ENCODE results near the gene RGS6.
"Not testable (repeated sequence)": the region's sequence is repeated elsewhere in the genome, so short reads cannot be mapped to it uniquely, and the experiment has no call there.

The RGS6 gene

DNA sequence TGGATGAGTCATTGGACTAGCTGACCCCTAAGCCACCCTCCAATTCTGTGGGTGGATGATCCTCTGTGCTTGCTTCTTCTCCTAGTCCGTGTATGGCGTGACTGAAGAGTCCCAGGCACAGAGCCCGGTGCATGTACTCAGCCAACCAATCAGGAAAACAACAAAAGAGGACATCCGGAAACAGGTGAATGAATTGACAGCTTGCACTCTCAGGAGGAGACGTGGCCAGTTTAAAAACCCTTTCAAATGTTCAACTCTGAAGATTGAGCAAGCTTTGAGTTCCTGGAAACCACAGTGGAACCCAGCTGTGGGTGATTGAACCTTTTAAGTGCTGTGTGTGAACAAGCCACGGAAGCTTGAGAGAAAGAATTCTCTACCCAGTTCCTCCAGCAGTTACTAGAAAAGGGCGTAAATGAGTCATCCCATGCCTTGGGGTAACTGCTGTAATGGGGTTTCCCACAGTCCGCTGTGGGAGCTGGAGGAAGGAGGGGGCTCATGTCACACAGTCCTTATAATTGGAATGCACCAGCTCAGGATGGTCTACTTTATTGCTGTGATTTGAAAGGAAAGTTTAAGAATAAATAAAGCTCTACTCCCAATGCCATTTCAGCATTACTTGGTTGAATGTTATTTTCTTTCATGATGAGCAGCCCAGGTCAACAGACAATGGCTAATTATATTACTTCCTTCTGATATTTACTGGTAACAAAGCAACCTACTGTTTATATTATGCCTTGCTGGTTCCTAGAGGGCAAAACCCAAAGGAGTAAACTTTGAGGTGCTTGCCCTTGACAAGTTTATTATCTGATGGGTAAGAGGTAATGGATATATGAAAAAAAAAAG, 544.6 kb downstream of the RGS6 start:
- Histone ChIP-seq H3K36me3 (ENCODE audit: control insufficient read depth in 4 of 4, insufficient read depth in 4 of 4, low read length in 3 of 4) (no peaks in the 10 kb centered on the region), H3K27me3 (replicated peaks in 2 of 5; ENCODE audit: control insufficient read depth in 4 of 5, insufficient read depth in 5 of 5, low read length in 4 of 5) (peaks cover 0 to 2% (median 0%) of the 10 kb centered on the region in 5 experiments), H3K27ac (ENCODE audit: insufficient read depth in 1 of 2, low read depth in 1 of 2, low read length in 2 of 2, poor library complexity in 1 of 2, severe bottlenecking in 2 of 2) (no peak overlapping the region), H3K9me3 (ENCODE audit: control extremely low read depth in 1 of 5, control insufficient read depth in 4 of 5, insufficient read depth in 2 of 5, low read depth in 1 of 5, low read length in 4 of 5) (no peaks in the 10 kb centered on the region), H3K4me3 (ENCODE audit: control insufficient read depth in 1 of 7, extremely low read depth in 1 of 7, insufficient read depth in 4 of 7, low read depth in 2 of 7, low read length in 6 of 7) (peak overlapping the region in 2 of 7 experiments; percentile 5 to 45), H3K4me1 (ENCODE audit: control extremely low read depth in 1 of 4, control insufficient read depth in 4 of 4, insufficient read depth in 4 of 4, low read length in 3 of 4) (peaks cover 12 to 57% (median 43%) of the 10 kb centered on the region in 4 experiments)
- ChIA-PET POLR2A (no interaction called here), CTCF (interaction anchor here (1.6 to 1.7 kb wide), 2 partner anchors 33 to 36 kb away, joined by 3 to 8 read pairs; no protein-coding TSS in a partner anchor)
- DNase-seq: peak; percentile 67 to 94 (median 94)
- WGBS (ENCODE audit: insufficient coverage): 0% methylated on average over 6 of the region's 8 CpGs

DNA sequence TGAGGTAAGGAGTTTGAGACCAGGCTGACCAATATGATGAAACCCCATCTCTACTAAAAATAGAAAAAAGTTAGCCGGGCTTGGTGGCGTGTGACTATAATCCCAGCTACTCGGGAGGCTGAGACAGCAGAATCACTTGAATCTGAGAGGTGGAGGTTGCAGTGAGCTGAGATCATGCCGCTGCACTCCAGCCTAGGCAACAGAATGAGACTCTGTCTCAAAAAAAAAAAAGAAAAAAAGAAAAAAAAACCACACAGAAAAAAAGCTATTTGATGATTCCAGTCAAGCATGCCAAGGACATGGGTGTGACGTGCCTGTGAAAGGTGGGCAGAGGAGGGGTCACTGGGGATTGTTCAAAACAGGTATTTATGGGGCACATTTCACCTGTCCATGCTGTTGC, 545.3 kb downstream of the RGS6 start:
- CTCF ChIA-PET: interaction anchor here (1.6 to 1.7 kb wide), 2 partner anchors 33 to 37 kb away, joined by 3 to 8 read pairs; no protein-coding TSS in a partner anchor
- H3K4me3 ChIP-seq (ENCODE audit: control insufficient read depth in 1 of 7, extremely low read depth in 1 of 7, insufficient read depth in 4 of 7, low read depth in 2 of 7, low read length in 6 of 7); DNase-seq; H3K9me3 ChIP-seq (ENCODE audit: control extremely low read depth in 1 of 5, control insufficient read depth in 4 of 5, insufficient read depth in 2 of 5, low read depth in 1 of 5, low read length in 4 of 5); POLR2A ChIA-PET; H3K36me3 ChIP-seq (ENCODE audit: control insufficient read depth in 4 of 4, insufficient read depth in 4 of 4, low read length in 3 of 4); H3K27me3 ChIP-seq (replicated peaks in 2 of 5; ENCODE audit: control insufficient read depth in 4 of 5, insufficient read depth in 5 of 5, low read length in 4 of 5); H3K27ac ChIP-seq (ENCODE audit: insufficient read depth in 1 of 2, low read depth in 1 of 2, low read length in 2 of 2, poor library complexity in 1 of 2, severe bottlenecking in 2 of 2): not testable (repeated sequence)
- 88% methylated on average over 3 of the region's 5 CpGs for WGBS (ENCODE audit: insufficient coverage)
- H3K4me1 ChIP-seq (ENCODE audit: control extremely low read depth in 1 of 4, control insufficient read depth in 4 of 4, insufficient read depth in 4 of 4, low read length in 3 of 4): peaks cover 12 to 57% (median 43%) of the 10 kb centered on the region in 4 experiments

DNA sequence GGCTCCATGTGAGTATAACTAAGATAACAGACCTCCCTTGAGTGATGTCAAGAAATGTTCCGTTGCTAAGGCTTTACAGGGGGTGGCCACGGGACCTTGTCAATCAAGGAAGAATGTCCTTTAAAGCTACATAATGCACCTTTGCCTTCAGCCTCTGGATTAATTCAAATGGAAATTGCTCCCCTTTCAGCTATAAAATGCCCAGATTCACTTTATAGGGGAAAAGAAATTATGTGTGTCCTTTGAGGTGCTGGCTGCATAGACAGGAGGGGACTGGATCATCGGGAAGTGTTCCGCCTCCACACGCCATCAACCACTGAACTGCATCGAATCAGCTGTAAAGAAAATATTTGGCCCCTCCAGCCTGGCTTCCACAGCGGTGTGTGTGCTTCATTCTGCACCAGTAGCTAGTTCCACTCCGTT, 546.3 kb downstream of the RGS6 start:
- no peaks in the 10 kb centered on the region for H3K36me3 ChIP-seq (ENCODE audit: control insufficient read depth in 4 of 4, insufficient read depth in 4 of 4, low read length in 3 of 4)
- peaks cover 12 to 57% (median 43%) of the 10 kb centered on the region in 4 experiments for H3K4me1 ChIP-seq (ENCODE audit: control extremely low read depth in 1 of 4, control insufficient read depth in 4 of 4, insufficient read depth in 4 of 4, low read length in 3 of 4)
- POLR2A ChIA-PET: no interaction called here
- H3K27me3 ChIP-seq (replicated peaks in 2 of 5; ENCODE audit: control insufficient read depth in 4 of 5, insufficient read depth in 5 of 5, low read length in 4 of 5): peaks cover 0 to 2% (median 0%) of the 10 kb centered on the region in 5 experiments
- no peak overlapping the region for H3K27ac ChIP-seq (ENCODE audit: insufficient read depth in 1 of 2, low read depth in 1 of 2, low read length in 2 of 2, poor library complexity in 1 of 2, severe bottlenecking in 2 of 2)
- peaks cover 0 to 5% (median 0%) of the 10 kb centered on the region in 5 experiments for H3K9me3 ChIP-seq (ENCODE audit: control extremely low read depth in 1 of 5, control insufficient read depth in 4 of 5, insufficient read depth in 2 of 5, low read depth in 1 of 5, low read length in 4 of 5)
- peak in 1 of 3 donors; percentile 23 for DNase-seq
- WGBS (ENCODE audit: insufficient coverage): 96% methylated on average over 8 of the region's 8 CpGs
- no peak overlapping the region for H3K4me3 ChIP-seq (ENCODE audit: control insufficient read depth in 1 of 7, extremely low read depth in 1 of 7, insufficient read depth in 4 of 7, low read depth in 2 of 7, low read length in 6 of 7)
- CTCF ChIA-PET: interaction anchor here (1.2 to 1.7 kb wide), 3 partner anchors 32 to 38 kb away, joined by 3 to 8 read pairs (median 3); no protein-coding TSS in a partner anchor

DNA sequence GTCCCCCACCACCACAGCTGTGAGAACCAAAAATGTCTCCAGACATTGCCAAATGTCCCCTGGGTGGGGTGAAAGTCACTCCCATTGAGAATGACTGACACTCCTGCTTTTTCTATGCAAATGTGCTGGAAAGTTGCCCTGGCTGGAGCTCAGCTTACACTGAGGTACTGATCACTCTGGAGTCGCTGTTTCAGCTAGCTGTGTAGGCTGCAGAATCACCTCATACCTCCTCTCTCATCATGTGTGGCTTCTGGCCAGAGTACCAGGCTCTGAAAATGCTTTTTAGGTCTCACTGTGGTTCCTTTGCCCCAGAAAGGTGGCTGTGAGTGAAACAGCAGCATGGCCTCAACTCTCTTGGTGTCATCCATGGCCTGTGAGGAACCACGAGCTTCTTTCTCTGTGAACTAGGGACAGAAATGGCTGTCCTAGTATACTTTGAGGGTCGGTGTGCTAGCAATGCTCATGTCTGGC, 547.3 kb downstream of the RGS6 start:
- peaks cover 12 to 57% (median 43%) of the 10 kb centered on the region in 4 experiments for H3K4me1 ChIP-seq (ENCODE audit: control extremely low read depth in 1 of 4, control insufficient read depth in 4 of 4, insufficient read depth in 4 of 4, low read length in 3 of 4)

DNA sequence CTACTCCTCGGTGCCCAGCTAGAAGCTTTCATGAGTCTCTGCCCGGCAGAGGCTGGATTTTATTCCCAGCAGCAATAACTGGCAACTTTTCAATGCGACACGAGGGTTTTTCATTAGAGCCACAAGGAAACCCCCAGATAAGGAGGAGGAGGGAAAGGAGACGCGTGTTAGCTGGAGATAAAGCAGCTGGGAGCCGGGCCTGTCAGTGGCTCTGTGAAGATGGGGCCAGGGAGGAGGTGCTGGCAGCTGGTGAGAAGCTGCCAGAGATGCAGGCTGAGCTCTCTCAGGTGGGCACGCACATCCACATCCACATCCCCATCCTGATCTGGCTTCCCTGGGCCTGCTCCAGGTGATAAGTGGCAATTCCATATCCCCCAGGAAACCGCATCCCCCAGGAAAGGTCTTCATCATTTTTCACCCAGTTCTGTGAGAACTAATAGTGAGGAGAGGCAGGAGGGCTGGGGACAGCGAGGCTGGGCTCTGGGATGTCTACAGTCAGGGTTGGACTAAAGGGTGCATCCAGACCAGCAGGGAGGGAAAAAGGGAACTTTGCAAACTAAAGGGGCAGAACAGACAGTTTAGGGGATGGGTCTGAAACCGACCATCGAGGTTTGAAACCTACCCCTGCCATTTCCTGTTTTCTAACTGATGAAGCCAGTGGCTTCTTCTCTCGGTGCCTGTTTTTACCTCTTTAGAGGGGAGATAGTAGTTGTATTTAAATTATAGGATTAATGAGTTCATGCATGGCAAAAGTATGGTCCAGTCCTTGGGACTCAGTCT, 548.4 kb downstream of the RGS6 start:
- Histone ChIP-seq H3K4me1 (ENCODE audit: control extremely low read depth in 1 of 4, control insufficient read depth in 4 of 4, insufficient read depth in 4 of 4, low read length in 3 of 4) (peaks cover 12 to 54% (median 43%) of the 10 kb centered on the region in 4 experiments), H3K27me3 (replicated peaks in 2 of 5; ENCODE audit: control insufficient read depth in 4 of 5, insufficient read depth in 5 of 5, low read length in 4 of 5) (peaks cover 0 to 2% (median 0%) of the 10 kb centered on the region in 5 experiments), H3K4me3 (ENCODE audit: control insufficient read depth in 1 of 7, extremely low read depth in 1 of 7, insufficient read depth in 4 of 7, low read depth in 2 of 7, low read length in 6 of 7) (peak overlapping the region in 3 of 7 experiments; percentile 4 to 42 (median 35)), H3K36me3 (ENCODE audit: control insufficient read depth in 4 of 4, insufficient read depth in 4 of 4, low read length in 3 of 4) (no peaks in the 10 kb centered on the region), H3K27ac (ENCODE audit: insufficient read depth in 1 of 2, low read depth in 1 of 2, low read length in 2 of 2, poor library complexity in 1 of 2, severe bottlenecking in 2 of 2) (no peak overlapping the region), H3K9me3 (ENCODE audit: control extremely low read depth in 1 of 5, control insufficient read depth in 4 of 5, insufficient read depth in 2 of 5, low read depth in 1 of 5, low read length in 4 of 5) (peaks cover 0 to 8% (median 1%) of the 10 kb centered on the region in 5 experiments)
- DNase-seq: peak; percentile 65 to 87 (median 81)
- 26% methylated on average over 9 of the region's 13 CpGs for WGBS (ENCODE audit: insufficient coverage)
- POLR2A ChIA-PET: interaction anchor here (0.6 kb wide), 1 partner anchor 256 kb away, joined by 3 read pairs; no protein-coding TSS in a partner anchor
- CTCF ChIA-PET: interaction anchor here (0.9 to 1.4 kb wide), 3 partner anchors 17 to 468 kb away, joined by 3 to 4 read pairs (median 3); no protein-coding TSS in a partner anchor

More for the DNA sequence above, 547.3 kb downstream of the RGS6 start:
- ChIA-PET POLR2A (no interaction called here), CTCF (interaction anchor here (1.1 to 1.4 kb wide), 3 partner anchors 18 to 469 kb away, joined by 3 to 4 read pairs (median 3); no protein-coding TSS in a partner anchor)
- no peak for DNase-seq
- Histone ChIP-seq H3K9me3 (ENCODE audit: control extremely low read depth in 1 of 5, control insufficient read depth in 4 of 5, insufficient read depth in 2 of 5, low read depth in 1 of 5, low read length in 4 of 5) (peaks cover 0 to 5% (median 0%) of the 10 kb centered on the region in 5 experiments), H3K4me3 (ENCODE audit: control insufficient read depth in 1 of 7, extremely low read depth in 1 of 7, insufficient read depth in 4 of 7, low read depth in 2 of 7, low read length in 6 of 7) (no peak overlapping the region), H3K27me3 (replicated peaks in 2 of 5; ENCODE audit: control insufficient read depth in 4 of 5, insufficient read depth in 5 of 5, low read length in 4 of 5) (peaks cover 0 to 2% (median 0%) of the 10 kb centered on the region in 5 experiments), H3K36me3 (ENCODE audit: control insufficient read depth in 4 of 4, insufficient read depth in 4 of 4, low read length in 3 of 4) (no peaks in the 10 kb centered on the region), H3K27ac (ENCODE audit: insufficient read depth in 1 of 2, low read depth in 1 of 2, low read length in 2 of 2, poor library complexity in 1 of 2, severe bottlenecking in 2 of 2) (no peak overlapping the region)
- 92% methylated on average over 3 of the region's 3 CpGs for WGBS (ENCODE audit: insufficient coverage)

DNA sequence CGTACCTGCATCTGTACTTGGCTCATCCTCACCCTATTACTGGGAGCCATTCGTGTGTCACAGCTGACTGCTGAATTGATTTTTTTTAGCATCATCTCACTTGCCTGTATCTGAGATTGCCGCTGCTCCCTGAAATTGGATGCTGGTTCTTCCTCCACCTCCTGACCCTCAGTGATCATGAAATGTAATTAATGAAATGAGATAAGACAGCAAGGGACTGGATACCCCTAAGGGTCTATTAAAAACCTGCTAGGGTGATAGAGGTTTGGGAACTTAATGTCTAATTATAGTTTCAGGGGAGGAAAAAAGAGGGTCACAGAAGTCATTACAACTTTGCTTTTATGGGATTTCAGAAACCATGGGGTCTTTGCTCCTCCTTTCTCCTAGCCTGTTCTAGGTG, 551.1 kb downstream of the RGS6 start:
- POLR2A ChIA-PET: no interaction called here
- Histone ChIP-seq H3K9me3 (ENCODE audit: control extremely low read depth in 1 of 5, control insufficient read depth in 4 of 5, insufficient read depth in 2 of 5, low read depth in 1 of 5, low read length in 4 of 5) (peaks cover 0 to 20% (median 3%) of the 10 kb centered on the region in 5 experiments), H3K4me1 (ENCODE audit: control extremely low read depth in 1 of 4, control insufficient read depth in 4 of 4, insufficient read depth in 4 of 4, low read length in 3 of 4) (peaks cover 6 to 31% (median 23%) of the 10 kb centered on the region in 4 experiments), H3K36me3 (ENCODE audit: control insufficient read depth in 4 of 4, insufficient read depth in 4 of 4, low read length in 3 of 4) (no peaks in the 10 kb centered on the region), H3K27me3 (replicated peaks in 2 of 5; ENCODE audit: control insufficient read depth in 4 of 5, insufficient read depth in 5 of 5, low read length in 4 of 5) (peaks cover 0 to 2% (median 0%) of the 10 kb centered on the region in 5 experiments), H3K27ac (ENCODE audit: insufficient read depth in 1 of 2, low read depth in 1 of 2, low read length in 2 of 2, poor library complexity in 1 of 2, severe bottlenecking in 2 of 2) (no peak overlapping the region), H3K4me3 (ENCODE audit: control insufficient read depth in 1 of 7, extremely low read depth in 1 of 7, insufficient read depth in 4 of 7, low read depth in 2 of 7, low read length in 6 of 7) (no peak overlapping the region)
- WGBS (ENCODE audit: insufficient coverage): 100% methylated on average over 2 of the region's 3 CpGs
- DNase-seq: no peak
- CTCF ChIA-PET: interaction anchor here (1.7 kb wide), 1 partner anchor 9 kb away, joined by 4 read pairs; no protein-coding TSS in a partner anchor
